Measurements from ENCODE around the gene RAB1A.

The RAB1A gene

DNA sequence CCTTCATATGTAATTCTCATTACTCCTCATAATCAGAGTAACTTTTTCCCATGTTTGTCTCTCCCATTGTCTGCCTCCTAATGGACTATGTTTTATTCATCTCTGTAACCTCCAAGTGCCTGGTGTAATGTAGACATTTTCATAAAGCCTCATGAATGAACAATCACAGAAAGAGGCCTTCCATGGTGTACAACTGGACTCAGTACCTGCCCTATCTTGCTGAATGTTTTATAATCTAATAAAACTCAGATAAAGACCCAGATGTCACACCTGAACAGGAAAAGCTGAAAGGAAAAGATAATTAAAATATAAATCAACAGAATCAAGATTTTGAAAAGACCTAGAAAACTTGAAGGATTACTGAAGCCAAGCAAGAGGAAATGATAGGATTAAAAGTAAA is 36.7 kb downstream of the RAB1A start:
- no peak for DNase-seq (ENCODE audit: low spot score)

DNA sequence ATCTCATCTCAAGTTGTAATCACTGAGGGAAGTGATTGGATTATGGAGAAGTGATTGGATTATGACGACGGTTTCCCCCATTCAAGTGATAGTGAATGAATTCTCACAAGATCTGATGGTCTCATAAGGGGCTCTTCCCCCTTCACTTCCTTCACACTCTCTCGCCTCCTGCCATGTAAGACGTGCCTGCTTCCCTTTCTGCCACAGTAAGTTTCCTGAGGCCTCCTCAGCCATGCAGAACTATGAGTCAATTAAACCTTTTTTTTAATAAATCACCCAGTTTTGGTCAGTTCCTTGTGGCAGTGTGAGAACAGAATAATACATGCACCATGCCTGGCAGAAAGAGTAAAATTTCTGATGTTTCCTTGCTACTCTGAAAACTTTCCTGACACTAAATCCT is 37.1 kb downstream of the RAB1A start:
- no peak for DNase-seq (ENCODE audit: low spot score)

DNA sequence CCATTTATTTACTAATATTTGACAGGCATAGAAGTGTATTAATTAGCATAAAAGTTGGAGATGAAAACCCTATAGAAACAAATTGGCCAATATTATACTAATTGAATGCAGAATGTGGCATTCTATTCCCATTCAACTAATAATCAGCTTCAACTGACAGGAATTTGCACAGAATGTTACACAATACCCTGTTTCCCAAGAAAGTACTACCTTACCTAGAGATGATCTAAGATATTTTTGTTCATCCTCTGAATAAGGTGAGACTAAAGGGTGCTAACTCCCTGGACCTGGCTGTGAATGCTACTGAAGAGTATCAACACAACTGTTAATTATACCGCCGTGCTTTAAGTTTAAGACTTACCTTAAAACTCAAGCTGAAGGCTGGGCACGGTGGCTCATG is 44.8 kb downstream of the RAB1A start:
- DNase-seq (ENCODE audit: low spot score), result no peak

DNA sequence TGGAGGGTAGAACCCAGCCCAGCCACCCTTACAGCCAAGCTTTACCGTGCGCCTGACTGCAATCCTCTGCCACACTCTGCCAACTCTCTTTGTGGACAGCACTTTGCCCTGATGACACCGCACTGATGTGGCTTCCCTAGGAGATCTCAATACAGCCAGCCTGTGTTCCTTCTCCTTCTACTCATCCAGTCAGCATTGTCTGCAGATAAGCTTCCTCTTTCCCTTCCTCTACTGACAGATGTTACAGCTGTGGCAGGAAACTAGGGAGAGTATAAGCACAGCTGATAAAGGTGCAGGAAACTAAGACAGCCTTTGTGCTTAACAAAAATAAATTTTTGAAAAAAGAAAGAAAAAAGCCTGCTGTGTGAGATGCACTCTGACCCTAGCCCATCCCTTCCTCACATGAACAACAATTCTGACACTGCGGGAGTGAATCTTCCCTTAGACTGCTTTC is 48.6 kb downstream of the RAB1A start:
- DNase-seq (ENCODE audit: low spot score), result no peak

DNA sequence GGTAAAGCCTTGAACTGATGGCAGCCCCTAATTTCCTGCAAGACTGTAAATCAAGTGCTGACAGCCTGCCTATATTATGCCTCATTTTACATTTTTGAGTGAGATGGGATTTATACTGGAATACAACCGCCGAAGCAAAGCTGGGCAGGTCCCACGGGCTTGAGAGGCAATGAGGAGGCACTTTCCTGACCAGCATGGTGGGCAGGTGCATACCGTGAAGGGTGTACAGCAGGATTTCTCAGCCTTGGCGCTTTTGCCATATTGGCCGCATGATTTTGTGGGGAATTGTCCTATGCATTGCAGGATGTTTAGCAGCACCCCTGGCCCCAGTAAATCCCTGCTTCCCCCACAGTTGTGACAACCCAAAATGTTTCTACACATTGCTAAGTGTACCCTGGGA is 50.9 kb downstream of the RAB1A start:
- no peak for DNase-seq (ENCODE audit: low spot score)

DNA sequence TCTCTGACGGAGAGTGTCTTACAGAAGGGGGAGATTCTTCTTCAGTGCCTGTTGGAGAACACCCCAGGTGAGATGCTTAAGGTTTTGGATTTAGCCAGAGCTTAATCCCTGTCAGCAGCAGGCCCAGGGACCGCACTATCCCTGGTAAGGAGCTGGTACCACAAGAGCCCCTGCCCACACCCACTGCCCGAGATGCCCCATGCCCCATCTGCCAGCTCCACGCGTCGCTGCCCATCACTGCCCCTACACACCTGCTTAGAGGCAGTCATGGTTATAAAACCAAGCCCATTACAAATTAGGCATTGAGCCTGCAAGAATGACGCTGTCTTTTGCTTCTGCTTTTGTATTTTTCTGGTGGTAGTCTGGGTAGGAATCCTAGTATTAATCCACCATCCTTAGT is 52.0 kb downstream of the RAB1A start:
- DNase-seq (ENCODE audit: low spot score), result no peak

DNA sequence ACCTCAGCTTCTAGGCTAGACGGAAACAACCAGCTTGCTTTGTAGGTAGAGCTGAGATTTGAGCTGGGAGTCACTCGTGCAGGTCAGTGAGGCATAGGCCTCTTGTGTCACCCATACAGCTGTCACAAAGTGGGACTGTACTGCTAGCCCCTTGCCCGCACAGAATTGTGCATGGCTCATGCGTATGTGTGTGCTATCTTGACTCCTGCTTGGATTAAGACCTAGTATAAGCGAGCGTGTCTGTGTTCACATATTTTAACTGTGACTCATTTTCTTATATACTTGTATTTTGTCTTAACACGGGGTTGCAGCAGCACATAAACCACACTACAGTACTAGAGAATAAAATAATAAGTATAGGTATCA is 53.6 kb downstream of the RAB1A start:
- no peak for DNase-seq (ENCODE audit: low spot score)

DNA sequence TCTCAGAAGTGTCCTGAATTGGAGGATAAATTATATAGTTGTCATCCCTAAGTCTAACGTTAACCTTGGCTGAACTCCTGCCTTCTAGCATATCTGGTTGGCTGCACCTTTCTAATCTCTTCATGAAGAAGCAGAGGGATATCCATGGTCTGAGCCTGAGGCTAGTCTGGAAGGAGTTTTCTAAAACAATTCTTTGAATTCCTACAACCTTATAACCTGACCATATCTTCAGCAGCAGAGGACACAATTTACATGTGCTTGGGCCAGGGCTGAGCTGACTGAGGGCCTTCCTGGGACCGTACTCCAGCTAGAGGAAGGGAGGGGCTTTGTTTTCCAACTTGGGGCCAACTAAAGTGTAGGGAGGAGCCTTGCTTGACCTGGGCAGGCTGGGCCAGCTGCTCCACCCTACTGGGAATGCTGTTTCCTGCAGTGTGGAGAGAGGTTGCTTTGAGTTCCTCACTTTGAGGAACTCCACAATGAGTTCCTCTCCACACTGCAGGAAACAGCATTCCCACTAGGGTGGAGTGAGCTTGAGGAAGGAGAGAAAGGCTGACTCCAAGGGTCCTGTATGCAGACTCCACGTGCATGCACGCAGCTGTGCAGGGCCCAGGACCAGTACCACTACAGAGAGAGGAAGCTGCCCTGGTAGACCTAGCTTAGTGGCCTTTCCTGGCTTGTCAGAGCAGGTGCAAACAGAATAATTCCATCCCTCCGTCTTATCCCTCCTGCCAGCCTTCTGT is 54.1 kb downstream of the RAB1A start:
- no peak for DNase-seq (ENCODE audit: low spot score)

DNA sequence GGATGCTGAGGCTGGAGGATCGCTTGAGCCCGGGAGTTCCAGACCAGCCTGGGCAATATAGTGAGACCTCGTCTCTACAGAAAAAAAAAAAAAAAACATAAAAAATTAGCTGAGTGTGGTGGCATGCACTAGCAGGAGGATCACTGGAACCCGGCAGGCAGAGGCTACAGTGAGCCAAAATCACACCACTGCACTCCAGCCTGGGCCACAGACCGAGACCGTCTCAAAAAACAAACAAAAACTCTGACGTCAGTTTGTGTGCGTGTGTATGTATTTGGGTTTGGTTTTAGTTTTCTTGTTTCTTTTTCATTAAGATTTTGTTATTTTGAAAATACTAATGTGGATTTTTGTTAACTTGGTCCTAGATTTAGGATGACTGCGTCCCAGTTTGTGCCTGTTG is 54.7 kb downstream of the RAB1A start:
- DNase-seq (ENCODE audit: low spot score), result no peak

DNA sequence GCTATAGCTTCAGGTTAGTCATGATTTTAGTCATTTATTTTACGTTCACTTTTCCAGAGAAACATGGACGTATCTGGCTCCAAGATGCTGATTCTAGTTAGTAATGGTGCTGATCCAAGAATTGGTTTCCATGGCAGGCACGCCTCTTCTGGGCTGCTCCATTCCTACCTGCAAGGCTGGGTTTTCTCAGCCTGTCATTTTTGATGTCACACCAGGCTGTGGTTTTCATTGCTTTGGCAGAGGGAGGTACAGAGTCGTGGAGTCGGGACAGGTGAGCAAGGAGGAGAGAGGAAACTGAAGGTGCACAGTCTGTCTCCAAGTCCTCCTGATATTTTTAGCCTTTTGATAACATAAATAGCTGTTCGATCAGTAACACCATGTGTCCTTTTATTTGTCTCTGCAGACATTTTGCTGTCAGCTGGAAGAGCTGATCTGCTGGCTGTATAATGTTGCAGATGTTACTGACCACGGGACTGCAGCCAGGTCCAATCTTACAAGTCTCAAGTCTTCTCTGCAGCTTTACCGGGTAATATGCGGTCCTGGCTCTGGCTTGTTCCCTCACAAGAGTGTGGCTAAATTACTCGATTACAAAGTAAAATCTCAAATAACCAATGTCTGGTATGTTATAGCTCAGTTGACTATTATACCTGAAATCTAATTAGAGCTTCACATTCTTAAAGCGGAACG is 55.9 kb downstream of the RAB1A start:
- no peak for DNase-seq (ENCODE audit: low spot score)

DNA sequence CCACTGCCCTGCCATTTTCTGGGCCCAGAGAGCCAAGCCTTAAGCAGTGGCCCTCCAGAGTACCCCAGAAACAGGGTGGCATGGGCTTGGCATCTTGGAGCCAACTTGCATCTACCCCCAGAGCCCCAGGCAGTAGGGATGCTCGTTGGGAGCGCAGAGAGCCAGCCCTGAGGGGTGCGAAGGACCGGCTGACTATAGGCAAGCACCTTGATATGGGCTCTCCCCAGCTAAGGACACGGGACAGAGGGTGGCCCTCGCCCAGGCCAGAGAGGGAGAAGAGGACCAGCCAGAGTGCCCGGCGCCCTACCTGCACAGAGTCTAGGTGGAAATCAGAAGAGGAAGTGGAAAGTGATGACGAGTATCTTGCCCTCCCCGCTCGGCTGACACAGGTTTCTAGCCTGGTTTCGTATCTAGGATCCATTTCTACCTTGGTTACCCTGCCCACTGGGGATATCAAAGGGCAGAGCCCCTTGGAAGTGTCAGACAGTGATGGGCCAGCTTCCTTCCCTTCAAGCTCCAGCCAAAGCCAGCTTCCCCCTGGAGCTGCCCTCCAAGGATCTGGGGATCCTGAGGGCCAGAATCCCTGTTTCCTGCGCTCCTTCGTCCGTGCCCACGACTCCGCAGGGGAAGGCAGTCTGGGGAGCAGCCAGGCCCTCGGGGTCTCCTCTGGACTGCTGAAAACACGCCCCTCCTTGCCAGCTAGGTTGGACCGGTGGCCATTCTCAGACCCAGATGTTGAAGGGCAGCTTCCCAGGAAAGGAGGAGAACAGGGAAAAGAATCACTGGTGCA is 57.5 kb downstream of the RAB1A start:
- no peak for DNase-seq (ENCODE audit: low spot score)

DNA sequence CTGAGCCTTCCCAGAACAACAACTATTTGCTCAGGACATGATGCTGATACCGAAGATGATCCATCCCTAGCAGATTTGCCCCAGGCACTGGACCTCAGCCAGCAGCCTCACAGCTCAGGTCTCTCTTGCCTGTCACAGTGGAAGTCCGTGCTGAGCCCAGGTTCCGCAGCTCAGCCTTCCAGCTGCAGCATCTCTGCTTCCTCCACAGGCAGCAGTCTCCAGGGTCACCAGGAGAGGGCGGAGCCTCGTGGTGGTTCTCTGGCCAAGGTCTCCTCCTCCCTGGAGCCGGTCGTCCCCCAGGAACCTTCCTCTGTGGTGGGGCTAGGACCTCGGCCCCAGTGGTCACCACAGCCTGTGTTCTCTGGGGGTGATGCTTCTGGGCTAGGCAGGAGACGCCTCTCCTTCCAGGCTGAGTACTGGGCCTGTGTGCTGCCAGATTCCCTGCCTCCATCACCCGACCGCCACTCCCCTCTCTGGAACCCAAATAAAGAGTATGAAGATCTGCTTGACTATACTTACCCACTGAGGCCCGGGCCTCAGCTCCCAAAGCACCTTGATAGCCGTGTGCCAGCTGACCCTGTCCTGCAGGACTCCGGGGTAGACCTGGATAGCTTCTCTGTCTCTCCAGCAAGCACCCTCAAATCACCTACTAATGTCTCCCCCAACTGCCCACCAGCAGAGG is 58.3 kb downstream of the RAB1A start:
- no peak for DNase-seq (ENCODE audit: low spot score)

DNA sequence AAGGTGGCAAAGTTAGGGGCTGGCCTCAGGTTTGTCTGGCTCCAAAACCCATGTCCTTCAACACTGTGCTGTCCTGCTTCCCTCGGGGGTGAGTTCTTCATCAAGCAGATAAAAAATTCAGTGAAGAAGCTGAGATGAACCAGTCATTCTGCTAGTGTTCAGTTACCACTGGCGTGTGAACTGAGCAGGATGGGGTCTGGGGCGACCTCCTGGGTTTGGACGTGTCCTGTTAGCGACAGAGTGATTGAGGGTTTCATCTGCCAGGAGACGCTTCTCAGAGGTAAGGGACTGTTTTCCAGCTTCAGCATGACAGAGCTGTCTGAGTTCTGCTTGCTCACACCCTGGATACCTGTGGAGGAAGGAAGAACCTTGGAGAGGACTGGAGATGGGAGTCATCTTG is 59.0 kb downstream of the RAB1A start:
- no peak for DNase-seq (ENCODE audit: low spot score)

DNA sequence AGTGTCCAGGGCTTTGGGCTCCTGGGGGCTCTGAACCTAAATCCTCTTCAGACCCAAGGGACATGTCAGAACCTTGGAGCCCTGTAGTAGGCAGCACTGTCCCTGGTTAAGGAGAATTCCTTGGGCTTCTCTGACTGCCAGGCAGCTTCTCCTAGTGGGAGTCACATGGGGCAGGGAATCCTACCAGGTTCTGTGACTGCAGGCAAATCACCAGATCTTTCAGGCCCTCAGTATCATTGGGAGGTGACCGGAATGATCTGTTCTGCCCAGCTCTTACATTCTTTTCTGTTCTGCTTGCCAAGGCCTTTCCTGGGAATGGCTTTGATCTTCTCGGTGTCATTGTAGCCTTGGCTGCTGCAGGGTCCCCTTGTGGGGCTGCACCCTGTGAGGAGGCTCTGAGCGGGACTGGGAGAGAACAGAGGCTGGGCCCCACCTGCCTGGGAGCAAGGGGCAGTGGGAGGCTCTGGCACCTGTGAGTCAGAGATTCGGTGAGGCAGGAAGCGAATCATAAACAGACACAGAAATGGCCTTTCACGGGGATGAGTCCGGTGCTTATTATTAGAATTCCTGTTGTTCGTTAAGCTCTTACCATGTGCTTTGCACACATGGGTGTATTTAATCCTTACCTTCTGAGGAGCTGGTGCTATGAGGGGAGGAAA is 59.6 kb downstream of the RAB1A start:
- no peak for DNase-seq (ENCODE audit: low spot score)

DNA sequence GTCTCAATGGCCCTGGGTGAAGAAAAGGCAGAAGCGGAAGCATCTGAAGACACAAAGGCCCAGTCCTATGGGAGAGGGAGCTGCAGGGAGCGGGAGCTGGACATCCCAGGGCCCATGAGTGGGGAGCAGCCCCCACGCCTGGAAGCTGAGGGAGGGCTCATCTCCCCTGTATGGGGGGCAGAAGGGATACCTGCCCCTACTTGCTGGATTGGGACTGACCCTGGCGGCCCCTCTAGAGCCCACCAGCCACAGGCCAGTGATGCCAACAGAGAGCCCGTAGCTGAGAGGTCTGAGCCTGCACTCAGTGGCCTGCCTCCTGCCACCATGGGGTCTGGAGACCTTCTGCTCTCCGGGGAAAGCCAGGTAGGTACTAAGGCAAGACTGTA is 60.5 kb downstream of the RAB1A start:
- no peak for DNase-seq (ENCODE audit: low spot score)

DNA sequence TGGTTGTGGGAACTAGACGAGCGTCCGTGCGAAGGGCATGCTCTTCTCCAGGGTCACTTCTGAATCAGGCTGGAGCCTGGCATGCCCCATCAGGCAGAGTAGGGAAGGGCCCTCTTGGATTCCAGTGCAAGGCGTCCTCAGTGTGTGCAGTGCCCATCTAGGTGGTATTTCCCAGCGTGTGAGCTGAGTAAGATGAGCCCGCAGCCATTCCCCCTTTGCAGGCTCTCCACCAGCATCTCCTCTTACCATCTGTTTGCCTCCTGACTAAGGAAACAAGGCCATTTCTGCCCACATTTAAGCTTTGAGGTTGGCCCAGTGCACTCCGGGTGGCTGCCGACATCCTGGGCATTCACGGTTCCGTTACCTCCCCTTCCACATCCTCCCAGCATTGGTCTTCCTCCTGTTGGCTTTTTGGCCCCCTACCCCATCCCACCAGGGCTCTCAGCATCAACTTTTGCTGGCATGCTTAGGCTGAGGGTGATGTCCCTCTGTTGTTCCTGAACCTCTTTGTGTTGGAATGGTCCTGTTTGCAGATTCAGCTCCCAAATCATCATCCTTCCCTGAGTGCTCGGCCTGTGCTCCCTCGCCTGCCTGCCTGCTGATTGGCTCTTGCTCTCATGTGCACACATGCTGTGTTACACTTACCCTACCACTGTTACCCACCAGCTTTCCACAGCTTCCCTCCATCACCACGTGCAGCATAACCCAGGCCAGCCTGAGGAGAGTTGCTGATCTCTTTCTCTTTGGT is 61.9 kb downstream of the RAB1A start:
- no peak for DNase-seq (ENCODE audit: low spot score)

DNA sequence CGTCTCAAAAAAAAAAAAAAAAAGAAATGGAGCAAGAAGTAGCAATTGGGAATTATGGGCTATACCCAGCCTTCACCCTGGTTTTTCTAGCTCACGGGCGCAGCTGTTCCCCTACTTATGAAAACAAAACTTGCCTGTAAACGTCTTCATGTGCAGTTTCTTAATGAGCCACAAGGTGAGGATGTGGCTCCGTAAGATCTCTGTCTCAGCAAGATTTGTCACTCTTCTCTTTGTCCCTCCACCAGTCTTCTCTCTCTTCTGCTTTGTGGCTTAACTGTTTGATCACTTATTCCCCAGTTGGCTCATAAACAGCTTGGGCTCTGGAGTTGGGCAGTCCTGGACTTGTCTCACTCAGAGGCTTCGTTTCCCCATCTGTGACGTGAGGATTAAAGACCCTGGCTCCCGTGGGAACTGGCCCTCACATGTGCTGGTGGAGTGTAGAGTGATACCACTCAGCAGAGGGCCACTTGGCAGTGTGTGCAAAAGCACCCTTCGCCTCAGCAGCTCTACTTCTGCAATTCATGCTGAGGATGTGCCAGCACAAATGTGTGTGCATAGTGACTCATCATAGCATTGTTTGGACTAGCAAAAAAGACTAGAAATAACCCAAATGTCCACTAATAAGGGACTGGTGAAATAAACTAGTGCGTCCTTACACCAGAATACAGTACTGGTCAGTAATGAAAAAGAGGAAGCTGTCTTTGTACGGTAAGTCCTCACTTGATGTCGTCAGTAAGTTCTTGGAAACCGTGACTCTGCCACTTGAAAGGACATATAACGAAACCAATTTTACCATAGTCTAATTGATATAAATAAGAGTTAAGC is 65.0 kb downstream of the RAB1A start:
- peak; percentile 60 for DNase-seq (ENCODE audit: low spot score)

DNA sequence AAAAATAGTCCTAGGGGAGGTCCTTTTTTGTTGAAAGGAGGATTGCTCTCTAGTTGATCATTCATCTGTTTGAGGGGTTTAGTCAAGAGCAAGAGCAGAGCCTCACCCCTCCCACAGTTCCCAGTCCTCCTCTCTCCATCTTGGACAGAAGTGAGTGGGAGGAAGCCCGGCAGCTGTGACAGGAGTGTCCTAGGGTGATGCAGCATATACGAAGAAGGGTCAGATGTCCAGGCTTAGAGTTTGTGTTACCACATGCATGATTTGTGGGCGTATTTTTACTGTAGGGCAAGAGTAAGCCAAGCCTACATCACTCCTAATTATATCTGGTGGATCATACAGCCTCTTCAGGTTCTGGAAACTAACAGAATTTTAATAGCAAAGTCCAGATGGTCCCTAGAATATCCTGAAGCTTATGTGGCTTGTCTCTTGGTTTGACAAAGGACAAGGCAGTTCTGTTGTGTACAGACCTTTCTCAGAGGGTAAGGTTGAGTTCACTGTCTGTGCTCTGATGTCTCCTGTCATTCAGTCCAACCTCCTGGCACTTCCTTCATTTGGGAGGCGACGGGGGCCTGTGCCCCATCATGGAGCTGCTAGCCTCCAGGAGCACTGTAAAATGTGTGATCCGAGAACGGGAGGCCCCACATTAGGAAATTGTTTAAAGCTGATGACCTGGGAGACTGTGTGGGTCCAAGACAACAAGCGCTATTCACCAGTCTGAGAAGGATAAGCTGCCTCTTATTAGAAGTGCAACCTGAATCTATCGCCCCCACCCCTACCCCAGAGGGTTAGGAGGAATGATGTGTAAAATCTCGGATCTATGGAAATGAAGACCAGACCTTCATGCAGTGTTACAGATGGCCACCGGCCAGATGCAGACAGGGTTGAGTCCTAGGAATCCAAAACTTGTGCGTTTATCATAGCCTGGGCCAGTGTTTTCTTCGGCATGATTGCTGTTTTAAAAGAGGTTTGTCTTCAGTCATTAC is 66.8 kb downstream of the RAB1A start:
- DNase-seq (ENCODE audit: low spot score), result no peak

DNA sequence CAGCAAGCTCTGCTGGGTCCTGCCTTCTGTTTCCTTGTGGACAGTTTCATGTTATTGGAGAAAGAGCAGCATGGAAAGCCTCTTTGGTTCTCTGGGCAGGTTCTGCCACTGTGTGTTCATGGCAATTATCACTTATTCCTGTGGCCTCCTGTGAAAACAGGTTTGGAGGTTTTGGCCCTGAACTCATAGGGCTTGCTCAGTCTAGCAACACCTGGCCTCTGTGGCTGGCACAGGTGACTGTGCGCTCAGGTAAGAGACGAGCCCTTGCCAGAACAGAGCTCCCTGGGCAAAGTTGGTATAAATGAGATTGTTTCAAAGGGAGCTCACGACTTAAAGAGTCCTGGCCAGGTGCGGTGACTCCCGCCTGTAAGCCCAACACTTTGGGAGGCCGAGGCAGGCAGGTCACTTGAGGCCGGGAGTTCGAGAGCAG is 68.0 kb downstream of the RAB1A start:
- DNase-seq (ENCODE audit: low spot score), result no peak
